Activated CD4-positive, alpha-beta T cell treated with anti-CD3 and anti-CD28 coated beads, Interleukin-2, amount 10 ng/mL, durations not matched to agents 24 days and 14 days (primary cell): ENCODE data around the gene BHLHA15. TPM values are rescaled to one million over a fixed set of nuclear protein-coding genes. Genes with fewer than 3 reads are reported as not detected.

Experiments used
- DNase-seq: peaks from one replicate; pipeline ENCODE4 v3.0.0; 2022
- H3K27ac Mint-ChIP-seq: one replicate; pipeline ENCODE4 v1.8.0; 2022; ENCODE audit warnings: mild to moderate bottlenecking, mixed read lengths
- H3K27me3 Mint-ChIP-seq: one replicate; pipeline ENCODE4 v1.8.0; 2022; ENCODE audit warnings: mixed read lengths
- H3K36me3 Mint-ChIP-seq: one replicate; pipeline ENCODE4 v1.8.0; 2022; ENCODE audit warnings: low read depth, mild to moderate bottlenecking, mixed read lengths
- H3K4me1 Mint-ChIP-seq: one replicate; pipeline ENCODE4 v1.8.0; 2021; ENCODE audit warnings: mixed read lengths
- H3K4me3 Mint-ChIP-seq: one replicate; pipeline ENCODE4 v1.8.0; 2022; ENCODE audit warnings: mild to moderate bottlenecking, moderate library complexity, mixed read lengths
- H3K9me3 Mint-ChIP-seq: one replicate; pipeline ENCODE4 v1.8.0; 2021; ENCODE audit warnings: mixed read lengths
- intact Hi-C: fragments of 100-400 bp; cut with micrococcal nuclease; formaldehyde crosslinking; loops from one replicate; pipeline ENCODE4 v1.15.1; 2023
- total RNA-seq: library from RNA; stranded (reverse); gene quantifications from 2 replicates; pipeline ENCODE4 v1.2.3, GENCODE V29; 2022

Gene BHLHA15
- 0.40 and 0.72 TPM in 2 replicates for total RNA-seq

DNA sequence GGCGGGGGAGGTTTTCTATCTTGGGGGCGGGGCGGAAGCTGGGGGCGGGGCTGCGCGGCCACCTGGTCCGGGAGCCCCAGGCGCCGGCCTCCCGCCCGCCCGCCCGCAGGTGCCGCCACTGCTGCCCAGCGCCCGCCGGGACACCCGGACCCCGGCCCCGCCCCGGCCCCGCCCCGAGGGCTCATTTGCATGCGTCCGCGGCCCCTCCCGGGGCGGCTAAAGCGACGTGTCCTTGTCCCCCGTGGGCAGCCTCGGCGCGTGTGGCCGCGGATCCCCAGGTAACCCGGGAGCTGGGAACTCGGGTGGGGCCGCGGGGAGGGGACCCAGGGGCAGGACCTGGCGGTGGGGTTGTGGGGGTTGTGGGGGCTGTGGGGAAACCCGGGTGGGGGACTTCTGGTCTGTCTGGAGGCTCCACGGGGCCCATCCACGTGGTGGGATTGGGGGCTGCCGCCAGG, at the start of gene BHLHA15:
Gene BHLHA15 (plus strand): TSS at position 219 of the 455 bp plus-strand sequence. CDS start 871 bp downstream, outside the sequence.
- H3K36me3 Mint-ChIP-seq: peaks cover 4% of the 10 kb centered on the region
- DNase-seq: peak; percentile 78

DNA sequence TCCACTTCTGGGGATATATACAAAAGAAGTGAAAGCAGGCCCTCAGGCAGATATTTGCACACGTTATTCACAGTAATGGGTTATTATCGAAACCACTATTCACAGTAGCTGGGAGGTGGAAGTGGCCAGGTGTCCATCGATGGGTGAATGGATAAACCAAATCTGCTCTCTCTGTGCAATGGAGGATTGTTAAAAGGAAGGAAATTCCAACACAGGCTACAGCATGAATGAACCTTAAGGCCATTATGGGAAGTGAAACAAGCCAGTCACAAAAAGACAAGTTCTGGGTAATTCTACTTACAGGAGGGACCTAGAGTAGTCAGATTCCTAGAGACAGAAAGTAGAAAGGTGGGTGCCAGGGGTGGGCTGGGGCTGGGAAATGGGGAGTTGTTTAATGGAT, 48.5 kb upstream of the BHLHA15 start:
- intact Hi-C loops: no loop called here
- no peaks in the 10 kb centered on the region for H3K4me1 Mint-ChIP-seq
- no peaks in the 10 kb centered on the region for H3K27me3 Mint-ChIP-seq
- H3K4me3 Mint-ChIP-seq: no peak overlapping the region
- no peaks in the 10 kb centered on the region for H3K9me3 Mint-ChIP-seq
- no peak overlapping the region for H3K27ac Mint-ChIP-seq
- no peak for DNase-seq
- peaks cover 5% of the 10 kb centered on the region for H3K36me3 Mint-ChIP-seq

More for the DNA sequence above, at the start of gene BHLHA15:
- Mint-ChIP-seq H3K9me3 (no peaks in the 10 kb centered on the region), H3K4me1 (no peaks in the 10 kb centered on the region), H3K4me3 (peak within 1 kb of the TSS; percentile 62), H3K27me3 (no peaks in the 10 kb centered on the region), H3K27ac (no peak within 1 kb of the TSS)
- intact Hi-C loops: no loop called here

DNA sequence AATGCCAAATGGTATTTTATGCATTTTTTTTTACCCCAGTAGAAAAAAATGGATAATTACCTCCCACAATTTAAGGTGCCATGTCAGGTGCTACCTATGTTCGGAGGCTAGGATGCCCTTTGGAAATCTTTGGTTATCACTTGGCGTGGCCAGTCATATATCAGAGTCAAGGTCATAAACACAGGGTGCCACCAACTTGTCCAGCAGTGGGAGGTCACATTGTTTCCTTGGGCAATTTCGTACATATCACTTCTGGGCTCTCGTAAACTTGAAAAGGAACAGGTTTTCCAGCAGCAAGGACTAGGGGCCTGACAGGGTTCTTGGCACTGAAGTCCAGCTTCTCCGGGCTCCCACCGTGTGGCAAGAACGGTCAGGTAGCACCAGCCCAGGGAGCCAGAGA, 48.0 kb upstream of the BHLHA15 start:
- Mint-ChIP-seq H3K4me1 (no peaks in the 10 kb centered on the region), H3K36me3 (peaks cover 4% of the 10 kb centered on the region), H3K4me3 (no peak overlapping the region), H3K27me3 (no peaks in the 10 kb centered on the region), H3K27ac (no peak overlapping the region), H3K9me3 (no peaks in the 10 kb centered on the region)
- DNase-seq: no peak
- intact Hi-C loops: no loop called here

DNA sequence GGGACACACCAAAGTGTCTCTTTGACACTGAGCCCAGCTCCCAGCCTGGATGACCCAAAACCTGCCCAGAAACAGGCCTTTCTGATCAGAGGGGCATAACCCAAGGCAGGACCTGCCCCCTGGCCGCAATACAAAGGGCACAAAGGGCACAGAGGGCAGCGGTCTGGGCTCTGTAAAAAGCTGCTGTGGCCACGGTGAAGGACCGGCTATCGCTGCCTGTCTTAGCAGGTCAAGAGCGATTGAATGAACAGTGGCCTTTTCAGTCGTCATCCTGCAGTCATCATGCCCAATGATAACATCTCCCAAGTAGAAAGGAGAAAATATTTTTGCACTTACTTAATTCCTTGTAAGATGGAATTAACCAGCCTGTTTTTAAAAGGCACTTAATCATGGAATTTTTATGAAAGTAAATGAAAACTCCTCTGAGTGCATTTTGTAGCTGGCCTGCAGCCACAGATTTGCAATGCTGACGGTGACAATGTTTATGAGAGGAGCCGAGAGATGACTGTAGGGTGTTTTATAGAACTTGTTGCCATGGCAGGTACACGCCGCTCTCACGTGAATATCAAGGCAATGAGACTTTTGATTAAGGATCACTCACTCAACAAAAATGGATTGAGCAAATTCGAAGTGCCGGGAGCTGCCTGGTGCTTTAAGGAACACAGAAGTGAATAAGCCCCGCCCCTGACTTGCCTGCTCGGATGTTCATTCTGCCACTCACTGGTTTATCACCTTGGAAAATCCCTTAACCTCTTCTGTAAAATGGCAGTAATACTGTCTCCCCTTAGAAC, 47.3 kb upstream of the BHLHA15 start:
- intact Hi-C loops: no loop called here
- no peak overlapping the region for H3K4me3 Mint-ChIP-seq

DNA sequence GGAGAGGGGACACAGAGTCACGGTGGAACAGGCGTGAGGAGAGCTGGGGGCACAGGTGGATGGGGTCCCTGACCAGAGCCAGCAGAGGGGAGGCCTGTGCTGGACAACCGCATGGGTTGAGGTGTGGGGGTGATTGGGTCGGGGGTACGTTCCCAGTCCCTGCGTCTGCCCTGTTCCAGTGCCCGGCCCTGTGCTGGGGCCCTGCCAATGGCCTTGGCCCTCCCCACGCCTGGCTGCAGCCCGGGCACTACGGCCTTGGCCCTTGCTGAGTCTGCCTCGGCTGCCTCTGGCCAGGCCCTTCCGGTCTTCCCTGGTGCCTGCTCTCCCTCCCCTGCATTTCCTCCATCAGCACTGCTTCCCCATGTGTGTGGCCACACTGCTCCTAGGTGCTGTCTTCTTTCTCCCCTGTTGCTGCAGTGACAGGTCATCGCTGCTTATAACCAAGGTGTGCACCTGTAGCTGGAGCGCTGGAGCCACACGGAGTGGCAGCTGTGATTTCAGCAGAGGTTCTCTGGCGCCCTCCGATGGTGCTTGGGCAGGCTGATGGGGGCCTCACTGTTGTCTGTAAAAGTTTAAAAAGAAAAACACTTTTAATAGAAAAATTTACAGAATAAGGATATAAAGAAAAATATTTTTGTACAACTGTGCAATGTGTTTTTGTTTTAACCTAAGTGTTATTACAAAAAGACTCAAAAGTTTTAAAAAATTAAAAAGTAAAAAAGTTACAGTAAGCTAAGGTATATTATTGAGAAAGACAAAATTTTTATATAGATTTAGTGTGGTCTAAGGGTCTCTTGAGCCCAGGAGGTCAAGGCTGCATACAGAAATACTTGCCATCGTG, 45.2 kb upstream of the BHLHA15 start:
- Mint-ChIP-seq H3K4me3 (no peak overlapping the region), H3K4me1 (peaks cover 6% of the 10 kb centered on the region), H3K9me3 (no peaks in the 10 kb centered on the region), H3K36me3 (no peaks in the 10 kb centered on the region), H3K27ac (no peak overlapping the region), H3K27me3 (no peaks in the 10 kb centered on the region)
- intact Hi-C loops: no loop called here
- peak; percentile 85 for DNase-seq

More for the DNA sequence above, 47.3 kb upstream of the BHLHA15 start:
- Mint-ChIP-seq H3K36me3 (peaks cover 4% of the 10 kb centered on the region), H3K4me1 (peaks cover 3% of the 10 kb centered on the region), H3K27ac (no peak overlapping the region), H3K27me3 (no peaks in the 10 kb centered on the region), H3K9me3 (no peaks in the 10 kb centered on the region)
- no peak for DNase-seq

DNA sequence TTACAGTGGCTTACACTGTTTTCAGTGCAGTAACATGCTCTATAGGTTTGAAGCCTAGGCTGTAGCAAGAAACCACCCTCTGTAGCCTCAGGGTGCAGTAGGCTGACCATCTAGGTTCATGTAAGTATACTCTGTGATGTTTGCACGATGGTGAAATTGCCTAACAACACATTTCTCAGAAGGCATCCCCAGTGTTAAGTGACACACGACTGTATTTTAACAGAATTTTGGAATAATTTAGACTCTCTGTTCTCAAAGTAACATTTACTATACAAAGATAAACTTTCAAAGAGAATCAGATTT, 44.6 kb upstream of the BHLHA15 start:
- no peak for DNase-seq
- no peaks in the 10 kb centered on the region for H3K36me3 Mint-ChIP-seq
- no peaks in the 10 kb centered on the region for H3K9me3 Mint-ChIP-seq
- H3K4me1 Mint-ChIP-seq: peaks cover 6% of the 10 kb centered on the region
- H3K27ac Mint-ChIP-seq: no peak overlapping the region
- intact Hi-C loops: no loop called here
- no peaks in the 10 kb centered on the region for H3K27me3 Mint-ChIP-seq
- H3K4me3 Mint-ChIP-seq: no peak overlapping the region

DNA sequence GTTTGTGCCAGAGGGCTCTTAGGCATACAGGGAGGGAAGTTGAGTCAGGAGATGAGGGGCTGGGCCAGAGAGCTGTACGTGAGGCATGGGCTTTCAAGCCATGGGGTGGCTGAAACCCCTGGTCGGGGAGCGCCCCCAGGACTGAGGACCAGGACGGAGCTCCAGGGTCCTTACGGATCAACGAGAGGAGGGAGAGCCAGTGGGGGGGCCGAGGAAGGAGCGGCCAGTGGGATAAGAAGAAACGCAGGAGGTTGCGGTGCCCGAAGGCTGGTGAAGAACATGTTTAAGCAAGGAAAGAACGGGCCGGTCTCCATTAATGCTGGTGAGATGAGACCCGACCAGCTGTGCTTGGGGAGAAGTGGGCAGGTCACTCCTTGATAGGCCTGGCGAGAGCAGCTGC, 43.6 kb upstream of the BHLHA15 start:
- H3K27me3 Mint-ChIP-seq: no peaks in the 10 kb centered on the region

DNA sequence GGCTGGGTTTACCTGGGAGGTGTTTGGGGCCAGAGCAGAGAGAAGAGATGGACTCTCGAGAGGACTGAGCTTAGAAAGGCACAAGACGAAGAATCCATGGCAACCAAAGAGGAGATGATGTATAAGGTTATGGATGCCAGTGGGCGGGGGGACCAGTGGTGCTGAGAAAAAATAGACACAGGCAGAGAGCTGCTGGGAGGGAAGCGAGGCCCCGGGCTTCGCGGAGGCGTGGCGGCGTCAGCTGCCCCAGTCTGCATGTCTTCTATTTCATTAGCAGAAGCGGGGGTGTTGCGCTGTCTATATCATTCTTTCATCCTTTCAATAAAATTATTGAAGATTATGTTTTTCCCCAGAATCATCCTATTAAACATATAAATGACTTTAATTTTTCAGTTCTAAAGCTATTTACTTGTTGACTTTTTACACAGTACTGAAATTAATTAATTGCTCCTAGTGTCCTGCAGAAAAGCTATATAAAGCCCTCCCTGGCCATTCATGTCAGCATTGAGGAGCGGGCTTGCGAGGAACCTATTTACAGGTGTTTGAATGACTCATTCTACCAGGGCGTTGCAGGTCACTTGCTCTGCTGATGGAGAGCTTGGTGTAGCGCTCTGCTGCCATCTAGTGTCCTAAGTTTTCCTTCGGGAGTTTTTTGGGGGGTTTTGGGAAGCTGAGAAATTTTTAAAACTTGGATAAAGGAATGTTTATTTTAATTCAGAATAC, 42.9 kb upstream of the BHLHA15 start:
- Mint-ChIP-seq H3K4me3 (no peak overlapping the region), H3K4me1 (peaks cover 6% of the 10 kb centered on the region), H3K9me3 (no peaks in the 10 kb centered on the region), H3K27ac (no peak overlapping the region), H3K27me3 (no peaks in the 10 kb centered on the region), H3K36me3 (peaks cover 2% of the 10 kb centered on the region)
- peak; percentile 90 for DNase-seq
- intact Hi-C loops: loop anchor here (1.0 kb wide), 2 partner anchors 62 to 147 kb away; partner anchors contain the start of gene LMTK2

More for the DNA sequence above, 43.6 kb upstream of the BHLHA15 start:
- DNase-seq: no peak
- H3K4me3 Mint-ChIP-seq: no peak overlapping the region
- peaks cover 6% of the 10 kb centered on the region for H3K4me1 Mint-ChIP-seq
- intact Hi-C loops: loop anchor here (1.0 kb wide), 2 partner anchors 61 to 146 kb away; partner anchors contain the start of gene LMTK2
- no peak overlapping the region for H3K27ac Mint-ChIP-seq
- H3K36me3 Mint-ChIP-seq: peaks cover 2% of the 10 kb centered on the region
- no peaks in the 10 kb centered on the region for H3K9me3 Mint-ChIP-seq

DNA sequence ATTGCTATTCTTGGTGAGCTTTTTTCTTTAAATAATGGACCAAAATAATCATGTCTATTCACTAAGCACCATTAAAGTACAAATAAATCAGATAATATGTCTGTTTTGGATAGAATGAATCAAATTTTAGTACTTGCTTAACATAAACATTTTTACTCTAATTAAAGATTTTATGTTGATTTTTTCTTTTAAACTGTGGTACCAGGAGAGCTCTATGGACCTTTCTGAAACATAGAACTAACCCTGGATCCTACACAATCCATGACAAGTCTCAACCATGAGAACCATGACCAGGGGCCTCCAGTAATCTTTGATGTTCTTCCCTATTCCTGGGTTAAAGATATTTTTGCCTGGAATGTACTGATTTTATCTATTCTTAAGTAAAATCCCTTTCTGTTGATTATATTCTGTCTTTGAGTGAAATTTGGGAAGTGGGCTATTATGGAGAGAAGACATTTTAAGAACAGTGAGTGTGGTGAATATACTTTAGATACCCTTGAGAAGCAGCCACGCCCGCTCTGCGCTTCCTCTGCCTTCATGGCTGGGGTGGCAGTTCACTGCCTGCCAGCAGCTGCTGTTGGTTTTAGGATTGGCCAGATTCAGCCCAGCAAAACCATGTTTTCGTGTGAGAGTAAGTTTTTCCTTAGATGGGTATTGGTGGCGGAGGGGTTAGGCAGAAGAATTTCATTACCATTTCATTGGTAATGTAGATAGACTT, 42.2 kb upstream of the BHLHA15 start:
- Mint-ChIP-seq H3K9me3 (no peaks in the 10 kb centered on the region), H3K27me3 (no peaks in the 10 kb centered on the region), H3K36me3 (peaks cover 2% of the 10 kb centered on the region), H3K4me3 (no peak overlapping the region), H3K4me1 (peaks cover 6% of the 10 kb centered on the region), H3K27ac (no peak overlapping the region)
- intact Hi-C loops: loop anchor here (1.0 kb wide), 2 partner anchors 63 to 148 kb away; partner anchors contain the start of gene LMTK2
- no peak for DNase-seq

DNA sequence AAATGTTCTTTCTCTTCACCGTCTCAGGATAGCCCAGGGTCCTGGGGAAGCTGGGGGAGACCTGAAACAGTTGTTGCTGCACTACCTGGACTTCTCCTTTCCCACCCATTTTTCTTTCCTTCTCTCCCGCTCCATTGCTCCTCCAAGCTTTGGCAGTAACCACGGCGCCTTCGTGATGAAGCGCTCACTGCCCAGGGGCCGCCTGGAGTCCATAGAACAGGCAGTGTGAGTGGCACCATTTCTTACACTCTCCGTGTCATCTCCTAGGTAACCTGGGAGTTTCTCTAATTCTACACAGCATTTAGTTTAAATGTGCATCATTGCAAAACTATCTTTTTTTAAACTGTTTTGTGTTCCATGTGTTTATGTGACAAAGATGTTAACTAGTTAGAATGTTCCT, 40.3 kb upstream of the BHLHA15 start:
- Mint-ChIP-seq H3K27me3 (no peaks in the 10 kb centered on the region), H3K27ac (no peak overlapping the region), H3K4me1 (peaks cover 6% of the 10 kb centered on the region), H3K36me3 (peaks cover 2% of the 10 kb centered on the region), H3K4me3 (no peak overlapping the region), H3K9me3 (no peaks in the 10 kb centered on the region)
- DNase-seq: no peak
- intact Hi-C loops: no loop called here

DNA sequence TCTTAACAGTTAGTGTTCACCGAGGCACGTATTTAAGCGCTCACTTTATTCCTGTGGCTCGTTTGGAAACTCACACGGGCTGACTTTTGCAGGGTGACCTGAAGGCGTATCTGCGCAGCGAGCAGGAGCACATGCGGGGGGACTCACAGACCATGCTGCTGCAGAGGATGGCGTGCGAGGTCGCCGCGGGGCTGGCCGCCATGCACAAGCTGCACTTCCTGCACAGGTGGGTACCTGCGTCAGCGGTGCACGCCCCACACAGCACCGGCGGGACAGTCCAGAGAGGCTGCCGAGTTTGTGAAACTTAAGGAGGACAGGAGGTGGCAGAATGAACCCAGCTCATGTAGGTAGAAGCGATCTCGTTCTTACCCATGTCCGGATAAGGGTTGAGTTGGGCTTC, 39.8 kb upstream of the BHLHA15 start:
- H3K27me3 Mint-ChIP-seq: no peaks in the 10 kb centered on the region
- H3K4me3 Mint-ChIP-seq: no peak overlapping the region
- intact Hi-C loops: no loop called here
- peaks cover 2% of the 10 kb centered on the region for H3K36me3 Mint-ChIP-seq
- no peak overlapping the region for H3K27ac Mint-ChIP-seq
- no peak for DNase-seq
- peaks cover 6% of the 10 kb centered on the region for H3K4me1 Mint-ChIP-seq
- H3K9me3 Mint-ChIP-seq: no peaks in the 10 kb centered on the region

DNA sequence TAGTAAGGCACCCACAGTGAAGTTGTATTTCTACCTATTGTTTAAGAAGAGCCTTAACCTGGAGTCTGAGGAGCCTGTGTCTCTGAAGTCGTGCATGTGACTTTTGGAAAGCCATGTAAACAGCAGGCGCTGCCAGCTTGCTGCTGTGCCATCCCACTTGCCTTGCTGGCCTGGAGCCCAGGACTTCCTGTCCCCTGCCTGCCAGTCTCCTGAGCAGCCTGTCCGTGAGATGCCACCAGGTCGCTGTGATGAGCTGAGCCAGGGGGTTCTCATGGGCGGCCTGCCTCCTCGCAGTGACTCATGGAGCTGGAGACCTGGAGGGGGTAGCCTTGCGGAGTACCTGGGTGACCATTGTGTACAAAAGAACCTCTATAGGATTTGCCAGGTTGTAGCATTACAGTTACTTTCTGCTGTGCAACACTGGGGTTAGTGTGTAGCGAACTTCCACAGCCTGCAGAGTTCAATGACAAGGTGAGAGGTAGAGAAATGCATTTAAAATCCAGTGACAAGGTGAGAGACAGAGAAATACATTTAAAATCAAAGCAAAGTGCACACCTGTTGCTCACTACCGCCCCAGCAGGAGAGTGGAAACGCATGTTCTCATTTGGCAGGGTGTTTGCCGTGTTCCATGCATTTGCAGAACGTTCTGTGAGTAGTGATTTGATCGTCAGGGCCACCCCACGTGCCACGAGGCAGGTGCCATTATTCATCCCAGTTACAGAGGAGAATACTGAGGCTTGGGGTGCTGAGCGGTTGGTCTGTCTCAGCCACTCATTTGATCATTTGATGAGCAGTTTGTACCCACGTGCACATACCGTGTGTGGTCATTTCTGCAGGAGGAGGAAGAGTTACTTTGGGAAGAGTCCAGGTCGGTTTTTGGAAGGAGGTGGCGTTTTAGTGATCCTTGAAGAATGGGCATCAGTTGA, 36.6 kb upstream of the BHLHA15 start:
- Mint-ChIP-seq H3K4me1 (no peaks in the 10 kb centered on the region), H3K27ac (no peak overlapping the region), H3K9me3 (no peaks in the 10 kb centered on the region), H3K27me3 (no peaks in the 10 kb centered on the region), H3K4me3 (no peak overlapping the region), H3K36me3 (peaks cover 2% of the 10 kb centered on the region)
- no peak for DNase-seq
- intact Hi-C loops: no loop called here
